ENCODE data around the gene HNF1B.

DNA sequence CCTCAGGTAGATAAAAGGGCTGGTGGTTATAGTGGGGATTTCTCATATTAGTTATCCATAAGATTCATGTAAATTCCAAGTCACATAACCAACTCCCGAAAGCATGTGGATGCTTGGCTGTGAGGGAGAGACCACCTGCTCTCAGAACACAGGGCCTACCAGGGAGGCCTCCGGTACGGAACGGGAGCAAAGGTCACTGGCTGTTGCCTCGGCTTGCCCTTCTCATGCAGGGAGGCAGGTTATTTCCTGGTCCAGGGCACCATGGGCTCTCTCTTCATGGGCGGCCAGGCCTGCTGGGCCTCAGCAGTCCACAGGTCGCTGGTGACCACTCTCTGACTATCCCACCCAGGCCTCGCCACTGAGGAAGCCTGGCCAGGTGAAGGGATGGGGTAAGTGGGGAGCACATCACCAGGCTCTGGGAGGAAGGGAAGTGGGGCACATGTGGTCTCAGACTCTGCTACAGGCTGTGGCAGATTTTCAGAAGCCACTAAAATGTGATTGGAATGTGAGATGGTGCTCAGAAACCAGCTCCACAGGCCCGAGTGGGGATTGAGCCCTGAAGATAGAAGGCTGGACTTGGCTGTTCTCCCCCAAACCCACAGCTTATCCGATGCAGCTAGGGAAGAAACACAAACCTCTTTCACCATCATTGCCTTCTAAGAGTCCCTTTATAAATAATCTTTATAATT lies 45.4 kb downstream of the HNF1B start:
- TF ChIP-seq, protein P1, sequence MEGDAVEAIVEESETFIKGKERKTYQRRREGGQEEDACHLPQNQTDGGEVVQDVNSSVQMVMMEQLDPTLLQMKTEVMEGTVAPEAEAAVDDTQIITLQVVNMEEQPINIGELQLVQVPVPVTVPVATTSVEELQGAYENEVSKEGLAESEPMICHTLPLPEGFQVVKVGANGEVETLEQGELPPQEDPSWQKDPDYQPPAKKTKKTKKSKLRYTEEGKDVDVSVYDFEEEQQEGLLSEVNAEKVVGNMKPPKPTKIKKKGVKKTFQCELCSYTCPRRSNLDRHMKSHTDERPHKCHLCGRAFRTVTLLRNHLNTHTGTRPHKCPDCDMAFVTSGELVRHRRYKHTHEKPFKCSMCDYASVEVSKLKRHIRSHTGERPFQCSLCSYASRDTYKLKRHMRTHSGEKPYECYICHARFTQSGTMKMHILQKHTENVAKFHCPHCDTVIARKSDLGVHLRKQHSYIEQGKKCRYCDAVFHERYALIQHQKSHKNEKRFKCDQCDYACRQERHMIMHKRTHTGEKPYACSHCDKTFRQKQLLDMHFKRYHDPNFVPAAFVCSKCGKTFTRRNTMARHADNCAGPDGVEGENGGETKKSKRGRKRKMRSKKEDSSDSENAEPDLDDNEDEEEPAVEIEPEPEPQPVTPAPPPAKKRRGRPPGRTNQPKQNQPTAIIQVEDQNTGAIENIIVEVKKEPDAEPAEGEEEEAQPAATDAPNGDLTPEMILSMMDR (IDR thresholded peaks at IDR 0.05): no peak
- no peak for TF ChIP-seq POLR2A (IDR thresholded peaks at IDR 0.05)

Data from uterus (tissue), 2 donors.